Hepatocyte (in vitro differentiated cells): ENCODE data around the gene KCP.

Experiments
- CTCF ChIP-seq: fragments of 200-600 bp; sonication (generic); IDR thresholded peaks from 2 replicates; pipeline ENCODE4 v1.5.1; 2016; ENCODE audit warnings: antibody characterized with exemption, mild to moderate bottlenecking; ENCODE audit not compliant: poor library complexity
- EZH2phosphoT487 ChIP-seq: fragments of 200-600 bp; sonication (generic); IDR thresholded peaks from one replicate; pipeline ENCODE4 v1.6.1; 2018; ENCODE audit warnings: antibody characterized with exemption, mild to moderate bottlenecking, low read depth, moderate library complexity; ENCODE audit not compliant: unreplicated experiment, severe bottlenecking

DNA sequence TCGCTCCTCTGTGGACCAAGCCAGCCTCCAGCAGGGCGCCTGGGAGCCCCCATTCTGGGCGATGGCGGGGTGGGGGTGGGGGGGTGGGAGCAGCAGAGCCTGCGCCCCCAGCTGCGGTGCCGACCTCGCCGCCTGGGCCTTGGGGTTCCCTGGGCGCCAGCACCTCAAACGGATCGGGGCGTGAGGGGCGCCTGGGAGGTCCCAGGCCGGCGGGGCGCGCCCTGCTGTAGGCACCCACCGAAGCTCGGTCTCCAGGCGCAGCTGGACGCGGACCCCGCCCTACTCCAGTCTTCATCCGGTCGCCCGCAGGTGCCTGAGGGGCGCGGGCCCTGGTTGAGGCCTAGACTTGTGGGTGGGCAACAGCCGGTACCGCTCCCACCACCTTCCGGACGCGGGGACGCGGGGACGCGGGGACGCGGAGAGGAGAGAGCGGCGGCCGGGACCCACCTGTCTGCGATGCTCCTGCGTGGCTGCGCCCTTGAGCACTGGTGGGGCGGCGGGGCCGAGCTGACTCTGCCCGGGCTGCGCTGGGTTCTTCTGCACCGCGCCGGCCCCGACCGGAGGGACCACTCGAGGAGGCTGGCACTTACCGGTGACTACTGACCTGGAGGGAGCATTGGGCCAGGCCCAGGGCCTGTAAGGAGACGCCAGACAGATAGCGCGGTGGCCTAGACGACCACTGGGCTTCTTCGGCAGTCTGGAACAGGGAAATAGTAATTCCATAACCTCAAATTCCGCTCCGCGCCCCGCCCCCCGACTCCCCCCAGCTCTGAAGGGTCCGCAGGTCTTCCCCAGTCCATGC, 5.5 kb upstream of the KCP start:
- TF ChIP-seq CTCF (no peak), EZH2phosphoT487 (no peak)
